Right cardiac atrium (tissue), 5 donors: ENCODE data around the gene EXD1. TPM values are rescaled to one million over a fixed set of nuclear protein-coding genes. Genes with fewer than 3 reads are reported as not detected.
"Not testable (repeated sequence)": the region's sequence is repeated elsewhere in the genome, so short reads cannot be mapped to it uniquely, and the experiment has no call there.

Experiments used
- ATAC-seq, 2 donors: fragments of 200-7000 bp; cut with Tn5 transposase; one replicate each; pipeline versions ENCODE4 v1.8.0 to v1.9.1; 2020; ENCODE audit warnings: moderate library complexity in 2 of 2, mild to moderate bottlenecking in 1 of 2
- DNase-seq, 3 donors: peaks; one replicate each; pipeline ENCODE4 v3.0.0-alpha.2; 2020
- H3K27ac ChIP-seq: one replicate; pipeline ENCODE4 v1.5.1; 2013; ENCODE audit warnings: mild to moderate bottlenecking, low read length, control low read depth, moderate library complexity
- H3K27me3 ChIP-seq: one replicate; pipeline ENCODE4 v1.6.1; 2013; ENCODE audit not compliant: control insufficient read depth, insufficient read depth
- H3K4me1 ChIP-seq: one replicate; pipeline ENCODE4 v1.6.1; 2013; ENCODE audit warnings: low read length; ENCODE audit not compliant: control insufficient read depth, insufficient read depth
- H3K4me3 ChIP-seq: one replicate; pipeline ENCODE4 v1.5.1; 2013; ENCODE audit warnings: low read length, control low read depth
- H3K9me3 ChIP-seq: one replicate; pipeline ENCODE4 v1.6.1; 2013; ENCODE audit warnings: low read length; ENCODE audit not compliant: control insufficient read depth
- WGBS: extraction: QIAGEN DNeasy Blood & Tissue Kit; methylation state at CpG from one replicate; pipeline ENCODE4 v1.1.7; 2013; 5-methylcytosine and 5-hydroxymethylcytosine counted together
- intact Hi-C, 4 donors: fragments of 100-400 bp; cut with DNase I; formaldehyde crosslinking; loops; one replicate each; pipeline versions ENCODE4 v1.11.0 to v1.14.0; 2022 to 2023
- polyA plus RNA-seq: library from polyadenylated mRNA; stranded (reverse); fragments of 200-250 nt; gene quantifications from one replicate; pipeline ENCODE4 v1.2.3, GENCODE V29; 2013
- total RNA-seq, 4 donors: library from RNA; stranded (reverse); fragmentation: NEBNext Ultra II Directional; extraction: Animal tissue kit (Norgen Biotek cat#: 25700); gene quantifications; one replicate each; pipeline ENCODE4 v1.2.1, GENCODE V29; 2021
- donor health status: healthy with polysubstance abuse.
- donor health status: DM: no; HTN: yes; CAD: no.
- donor health status: DM: no; HTN: no; CAD: no.
- donor health status: DM: no; HTN: yes; CAD: no; lungs with severe emphysema.
- donor health status: DM: yes; HTN: yes; CAD: no.

EXD1 gene
- total and polyA plus RNA-seq, 5 donors: not detected

GRCh38 chr15:41139619-41140018 is 90.9 kb downstream of the EXD1 start:
- no peak for ATAC-seq
- no peaks in the 10 kb centered on the region for H3K4me1 ChIP-seq
- no peak overlapping the region for H3K27ac ChIP-seq
- WGBS: 92% methylated on average over 5 of the region's 5 CpGs
- no peak for DNase-seq
- intact Hi-C loops: no loop called here
- no peaks in the 10 kb centered on the region for H3K9me3 ChIP-seq
- no peak overlapping the region for H3K4me3 ChIP-seq
- H3K27me3 ChIP-seq: no peaks in the 10 kb centered on the region

GRCh38 chr15:41139112-41139511 is 91.4 kb downstream of the EXD1 start:
- H3K4me3 ChIP-seq, ATAC-seq, H3K9me3 ChIP-seq, H3K27ac ChIP-seq, H3K27me3 ChIP-seq, intact Hi-C loops, H3K4me1 ChIP-seq, DNase-seq: not testable (repeated sequence)
- WGBS: 89% methylated on average over 7 of the region's 7 CpGs

- H3K27me3 ChIP-seq, DNase-seq, H3K27ac ChIP-seq, H3K4me1 ChIP-seq, intact Hi-C loops, ATAC-seq, H3K9me3 ChIP-seq, H3K4me3 ChIP-seq: not testable (repeated sequence)
- 93% methylated on average over 6 of the region's 6 CpGs for WGBS
Observed at GRCh38 chr15:41135580-41135979, 95.0 kb downstream of the EXD1 start.

GRCh38 chr15:41133454-41133853 is 97.1 kb downstream of the EXD1 start:
- Histone ChIP-seq H3K27me3 (no peaks in the 10 kb centered on the region), H3K4me1 (no peaks in the 10 kb centered on the region), H3K27ac (no peak overlapping the region), H3K4me3 (no peak overlapping the region), H3K9me3 (peaks cover 2% of the 10 kb centered on the region)
- ATAC-seq: no peak
- DNase-seq: no peak
- intact Hi-C loops: no loop called here
- 78% methylated on average over 10 of the region's 10 CpGs for WGBS

Other genes with a start within 250 kb of the EXD1 start
- 10 to 100 TPM in 3 of 4 donors, 1 to 10 TPM in 1; 9.9 to 14.9 (median 12.6) TPM for gene INO80, start 114.5 kb downstream of the EXD1 start, total RNA-seq
- 5.8 TPM for gene INO80, start 114.5 kb downstream of the EXD1 start, polyA plus RNA-seq
- gene CHP1, start 511 bp upstream of the EXD1 start, total RNA-seq: 100 to 1,000 TPM in 3 of 4 donors, 10 to 100 TPM in 1; 91.2 to 129 (median 111) TPM
- gene CHP1, start 511 bp upstream of the EXD1 start, polyA plus RNA-seq: 44.2 TPM
- under 1 TPM in 3 of 4 donors, not detected in 1; 0.25 to 0.71 (median 0.49) TPM for gene OIP5, start 101.8 kb upstream of the EXD1 start, total RNA-seq
- 0.25 TPM for gene OIP5, start 101.8 kb upstream of the EXD1 start, polyA plus RNA-seq
- gene NUSAP1, start 102.1 kb upstream of the EXD1 start, total RNA-seq: 1 to 10 TPM; 1.5 to 3.6 (median 2.5) TPM
- gene NUSAP1, start 102.1 kb upstream of the EXD1 start, polyA plus RNA-seq: 0.48 TPM
- gene NDUFAF1, start 171.7 kb upstream of the EXD1 start, total RNA-seq: 10 to 100 TPM; 19.7 to 35.1 (median 26.6) TPM
- 65.9 TPM for gene NDUFAF1, start 171.7 kb upstream of the EXD1 start, polyA plus RNA-seq
- 10 to 100 TPM; 22.3 to 25.0 (median 23.1) TPM for gene RTF1, start 186.3 kb upstream of the EXD1 start, total RNA-seq
- gene RTF1, start 186.3 kb upstream of the EXD1 start, polyA plus RNA-seq: 14.1 TPM